ENCODE data around the gene LMF1. TPM values are rescaled to one million over a fixed set of nuclear protein-coding genes. Genes with fewer than 3 reads are reported as not detected.

LMF1 gene
- total RNA-seq, 2 experiments from 2014 or later = 9.5 to 12.2 TPM

- intact Hi-C loops (cut with DNase I, micrococcal nuclease) = no loop called here
- ATAC-seq = no peak
- DNase-seq = no peak
- Mint-ChIP-seq H3K27me3 (no peaks in the 10 kb centered on the region), H3K36me3 (ENCODE audit: low read depth) (peaks cover 4% of the 10 kb centered on the region), H3K4me1 (no peaks in the 10 kb centered on the region), H3K4me3 (no peak overlapping the region), H3K9me3 (ENCODE audit: low read depth) (no peaks in the 10 kb centered on the region), H3K27ac (no peak overlapping the region)
- POLR2A ChIA-PET = no interaction called here
- CTCF ChIA-PET = no interaction called here
Measured at GRCh38 chr16:872436-873242, 98.1 kb downstream of the LMF1 start.

DNA sequence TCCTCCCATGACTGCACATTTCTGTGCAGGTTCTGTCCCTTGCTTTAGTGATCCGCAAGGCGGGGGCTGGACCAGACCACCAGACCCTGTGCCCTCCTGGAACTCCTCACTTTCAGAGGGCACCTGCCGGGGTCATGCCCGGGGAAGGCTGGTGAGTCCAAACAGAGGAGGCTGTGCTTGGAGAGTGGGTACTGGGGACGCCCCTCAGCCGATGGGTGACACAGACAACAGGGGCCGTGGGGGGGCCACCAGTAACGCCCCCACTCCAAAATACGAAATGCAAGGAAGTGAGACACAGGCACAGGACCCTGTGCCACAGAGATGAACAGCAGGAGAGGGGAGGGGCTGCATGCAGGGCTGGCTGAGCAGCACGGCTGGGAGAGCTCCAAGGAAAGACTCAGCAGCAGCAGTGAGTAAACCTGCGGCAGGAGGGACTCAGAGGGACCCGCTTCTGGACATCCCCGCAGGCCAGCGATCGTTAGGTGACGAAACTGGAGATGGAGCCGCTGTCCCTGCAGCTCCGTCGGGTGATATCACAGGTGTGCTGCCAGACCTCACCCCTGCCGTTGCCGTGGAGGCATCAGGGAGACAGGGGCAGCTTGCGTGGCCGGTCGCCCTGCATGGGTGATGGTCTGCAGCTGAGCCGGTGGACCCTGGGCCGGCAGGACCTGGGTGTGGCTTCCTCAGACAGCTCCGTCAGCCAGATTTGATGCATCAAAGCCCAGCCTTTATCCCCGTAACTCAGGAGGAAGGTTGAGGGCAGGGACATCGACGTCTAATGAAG is 99.0 kb downstream of the LMF1 start:
- intact Hi-C loops (cut with DNase I, micrococcal nuclease) = no loop called here
- no peak overlapping the region for H3K4me3 Mint-ChIP-seq
- peaks cover 6% of the 10 kb centered on the region for H3K36me3 Mint-ChIP-seq (ENCODE audit: low read depth)
- no peaks in the 10 kb centered on the region for H3K9me3 Mint-ChIP-seq (ENCODE audit: low read depth)
- H3K27me3 Mint-ChIP-seq = no peaks in the 10 kb centered on the region
- H3K4me1 Mint-ChIP-seq = no peaks in the 10 kb centered on the region
- no peak overlapping the region for H3K27ac Mint-ChIP-seq
- ATAC-seq (no peak), DNase-seq (no peak)
- CTCF ChIA-PET = no interaction called here
- POLR2A ChIA-PET = no interaction called here

- no peaks in the 10 kb centered on the region for H3K27me3 Mint-ChIP-seq
- CTCF ChIA-PET = no interaction called here
- H3K4me3 Mint-ChIP-seq = no peak overlapping the region
Measured at GRCh38 chr16:870856-871561, 99.8 kb downstream of the LMF1 start.

GRCh38 chr16:869823-870641 is 100.8 kb downstream of the LMF1 start:
- H3K4me3 Mint-ChIP-seq = no peak overlapping the region
- no peaks in the 10 kb centered on the region for H3K9me3 Mint-ChIP-seq (ENCODE audit: low read depth)
- no peak overlapping the region for H3K27ac Mint-ChIP-seq
- ChIA-PET CTCF (interaction anchor here (0.5 to 0.7 kb wide), 2 partner anchors 21 to 97 kb away, joined by 3 read pairs; no protein-coding TSS in a partner anchor), POLR2A (no interaction called here)
- intact Hi-C loops (cut with DNase I, micrococcal nuclease) = no loop called here
- H3K4me1 Mint-ChIP-seq = no peaks in the 10 kb centered on the region
- peaks cover 6% of the 10 kb centered on the region for H3K36me3 Mint-ChIP-seq (ENCODE audit: low read depth)
- peak; percentile 1 for DNase-seq
- no peak for ATAC-seq
- no peaks in the 10 kb centered on the region for H3K27me3 Mint-ChIP-seq

More at GRCh38 chr16:870856-871561, 99.8 kb downstream of the LMF1 start:
- H3K36me3 Mint-ChIP-seq (ENCODE audit: low read depth) = peaks cover 6% of the 10 kb centered on the region
- intact Hi-C loops (cut with DNase I, micrococcal nuclease) = no loop called here
- ATAC-seq (no peak), DNase-seq (peak; percentile 3)
- no peak overlapping the region for H3K27ac Mint-ChIP-seq
- POLR2A ChIA-PET = no interaction called here
- no peaks in the 10 kb centered on the region for H3K4me1 Mint-ChIP-seq
- no peaks in the 10 kb centered on the region for H3K9me3 Mint-ChIP-seq (ENCODE audit: low read depth)

- POLR2A ChIA-PET = no interaction called here
- CTCF ChIA-PET = interaction anchor here (0.7 kb wide), 1 partner anchor 98 kb away, joined by 3 read pairs; no protein-coding TSS in a partner anchor
Measured at GRCh38 chr16:868846-869822, 101.7 kb downstream of the LMF1 start.

DNA sequence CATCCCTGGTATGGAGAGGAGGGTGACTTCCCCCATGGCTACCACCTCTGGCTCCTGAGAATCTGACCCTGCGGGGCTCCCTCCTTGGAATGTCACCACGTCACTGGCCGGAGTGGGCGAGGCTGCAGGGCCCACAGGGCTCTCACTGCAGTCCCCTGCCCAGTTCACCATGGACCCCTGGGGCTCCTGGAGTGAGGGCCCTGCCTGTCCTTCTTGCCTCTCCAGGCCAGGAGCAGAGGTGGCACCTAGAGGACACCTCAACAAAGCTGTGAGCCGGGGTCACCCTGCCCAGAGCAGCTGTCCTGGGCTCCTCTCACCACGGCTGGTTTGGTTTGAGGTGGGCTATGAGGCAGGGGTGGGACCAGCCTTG is 102.4 kb downstream of the LMF1 start:
- intact Hi-C loops (cut with DNase I, micrococcal nuclease) = no loop called here
- POLR2A ChIA-PET = no interaction called here
- Mint-ChIP-seq H3K27me3 (no peaks in the 10 kb centered on the region), H3K4me1 (no peaks in the 10 kb centered on the region), H3K36me3 (ENCODE audit: low read depth) (peaks cover 2% of the 10 kb centered on the region), H3K27ac (no peak overlapping the region), H3K4me3 (no peak overlapping the region), H3K9me3 (ENCODE audit: low read depth) (no peaks in the 10 kb centered on the region)
- CTCF ChIA-PET = no interaction called here
- no peak for ATAC-seq
- no peak for DNase-seq

More at GRCh38 chr16:868846-869822, 101.7 kb downstream of the LMF1 start:
- ATAC-seq (no peak), DNase-seq (peak; percentile 2)
- Mint-ChIP-seq H3K4me1 (no peaks in the 10 kb centered on the region), H3K27ac (no peak overlapping the region), H3K9me3 (ENCODE audit: low read depth) (no peaks in the 10 kb centered on the region), H3K4me3 (no peak overlapping the region), H3K36me3 (ENCODE audit: low read depth) (peaks cover 6% of the 10 kb centered on the region), H3K27me3 (no peaks in the 10 kb centered on the region)
- intact Hi-C loops (cut with DNase I, micrococcal nuclease) = no loop called here

GRCh38 chr16:867421-868385 is 103.1 kb downstream of the LMF1 start:
- Mint-ChIP-seq H3K27ac (no peak overlapping the region), H3K4me1 (no peaks in the 10 kb centered on the region), H3K9me3 (ENCODE audit: low read depth) (no peaks in the 10 kb centered on the region), H3K27me3 (no peaks in the 10 kb centered on the region), H3K4me3 (no peak overlapping the region), H3K36me3 (ENCODE audit: low read depth) (peaks cover 2% of the 10 kb centered on the region)
- POLR2A ChIA-PET = no interaction called here
- intact Hi-C loops (cut with DNase I, micrococcal nuclease) = no loop called here
- no peak for ATAC-seq
- DNase-seq = no peak
- CTCF ChIA-PET = interaction anchor here (0.5 kb wide), 1 partner anchor 176 kb away, joined by 4 read pairs; no protein-coding TSS in a partner anchor

DNA sequence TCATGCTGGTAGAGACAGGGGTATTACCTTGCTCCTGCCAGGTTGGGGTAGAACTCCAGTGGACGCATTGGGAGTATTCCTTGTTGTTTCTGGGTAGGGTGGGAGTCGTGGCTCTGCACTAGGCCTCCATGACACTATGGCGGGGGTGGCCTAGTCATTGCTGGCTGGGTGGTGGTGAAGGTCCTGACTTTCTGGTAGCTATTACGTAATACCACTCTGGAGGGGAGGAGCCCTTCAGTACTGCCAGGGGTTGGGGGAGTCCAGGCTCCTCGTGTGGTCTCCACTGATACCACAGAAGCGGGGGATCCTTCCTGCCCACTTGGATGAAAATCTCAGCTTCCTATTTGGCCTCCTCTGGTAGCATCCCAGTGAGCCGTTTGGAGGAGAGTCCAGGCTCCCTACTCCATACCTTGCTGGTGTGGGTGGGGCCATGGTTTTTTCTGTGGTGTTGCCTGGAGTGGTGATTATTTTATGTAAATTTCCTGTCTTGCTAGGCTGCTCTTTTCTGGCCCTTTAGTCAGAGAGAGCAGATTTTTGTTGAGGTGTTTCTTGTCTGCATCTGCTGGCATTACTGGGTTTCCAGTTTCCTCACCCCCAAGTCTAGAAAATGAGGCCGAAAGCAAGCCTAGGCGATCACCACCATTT is 104.4 kb downstream of the LMF1 start:
- no peaks in the 10 kb centered on the region for H3K4me1 Mint-ChIP-seq
- H3K9me3 Mint-ChIP-seq (ENCODE audit: low read depth) = peaks cover 4% of the 10 kb centered on the region
- H3K4me3 Mint-ChIP-seq = no peak overlapping the region
- DNase-seq = no peak
- POLR2A ChIA-PET = no interaction called here
- peaks cover 2% of the 10 kb centered on the region for H3K36me3 Mint-ChIP-seq (ENCODE audit: low read depth)
- CTCF ChIA-PET = no interaction called here
- H3K27me3 Mint-ChIP-seq = no peaks in the 10 kb centered on the region
- intact Hi-C loops (cut with DNase I, micrococcal nuclease) = no loop called here
- no peak for ATAC-seq
- no peak overlapping the region for H3K27ac Mint-ChIP-seq

GRCh38 chr16:865026-865425 is 105.8 kb downstream of the LMF1 start:
- H3K36me3 Mint-ChIP-seq (ENCODE audit: low read depth) = peaks cover 7% of the 10 kb centered on the region
- H3K4me1 Mint-ChIP-seq = no peaks in the 10 kb centered on the region
- H3K9me3 Mint-ChIP-seq (ENCODE audit: low read depth) = peaks cover 11% of the 10 kb centered on the region
- ChIA-PET POLR2A (no interaction called here), CTCF (no interaction called here)
- DNase-seq (no peak), ATAC-seq (no peak)
- H3K27ac Mint-ChIP-seq = no peak overlapping the region
- H3K27me3 Mint-ChIP-seq = no peaks in the 10 kb centered on the region
- H3K4me3 Mint-ChIP-seq = no peak overlapping the region
- intact Hi-C loops (cut with DNase I, micrococcal nuclease) = no loop called here
